Fibroblast of mammary gland (primary cell): ENCODE results near the gene KRTAP10-2.

ENCODE experiments used
- DNase-seq: peaks from one replicate; pipeline ENCODE4 v3.0.0-alpha.2; 2010; ENCODE audit warnings: low read depth
- H3K4me3 ChIP-seq: 2 replicates; pipeline ENCODE4 v1.5.1; 2011; ENCODE audit warnings: low read depth, mild to moderate bottlenecking, low read length, moderate library complexity; ENCODE audit not compliant: control insufficient read depth
- CTCF ChIP-seq: conservative IDR thresholded peaks from 2 replicates; pipeline ENCODE4 v1.5.1; 2011; ENCODE audit warnings: low read depth, low read length, inconsistent platforms; ENCODE audit not compliant: control insufficient read depth, insufficient read depth

KRTAP10-2 gene

GRCh38 chr21:44524414-44525371 is 26.6 kb downstream of the KRTAP10-2 start:
- no peak for DNase-seq
- H3K4me3 ChIP-seq, result no peak overlapping the region
- no peak for TF ChIP-seq CTCF

- TF ChIP-seq CTCF, result no peak
- DNase-seq, result no peak
- H3K4me3 ChIP-seq, result no peak overlapping the region
Measured at GRCh38 chr21:44523567-44524413, 27.5 kb downstream of the KRTAP10-2 start.

- H3K4me3 ChIP-seq, result no peak overlapping the region
- DNase-seq, result no peak
- TF ChIP-seq CTCF, result no peak
Measured at GRCh38 chr21:44522753-44523204, 28.5 kb downstream of the KRTAP10-2 start.

DNA sequence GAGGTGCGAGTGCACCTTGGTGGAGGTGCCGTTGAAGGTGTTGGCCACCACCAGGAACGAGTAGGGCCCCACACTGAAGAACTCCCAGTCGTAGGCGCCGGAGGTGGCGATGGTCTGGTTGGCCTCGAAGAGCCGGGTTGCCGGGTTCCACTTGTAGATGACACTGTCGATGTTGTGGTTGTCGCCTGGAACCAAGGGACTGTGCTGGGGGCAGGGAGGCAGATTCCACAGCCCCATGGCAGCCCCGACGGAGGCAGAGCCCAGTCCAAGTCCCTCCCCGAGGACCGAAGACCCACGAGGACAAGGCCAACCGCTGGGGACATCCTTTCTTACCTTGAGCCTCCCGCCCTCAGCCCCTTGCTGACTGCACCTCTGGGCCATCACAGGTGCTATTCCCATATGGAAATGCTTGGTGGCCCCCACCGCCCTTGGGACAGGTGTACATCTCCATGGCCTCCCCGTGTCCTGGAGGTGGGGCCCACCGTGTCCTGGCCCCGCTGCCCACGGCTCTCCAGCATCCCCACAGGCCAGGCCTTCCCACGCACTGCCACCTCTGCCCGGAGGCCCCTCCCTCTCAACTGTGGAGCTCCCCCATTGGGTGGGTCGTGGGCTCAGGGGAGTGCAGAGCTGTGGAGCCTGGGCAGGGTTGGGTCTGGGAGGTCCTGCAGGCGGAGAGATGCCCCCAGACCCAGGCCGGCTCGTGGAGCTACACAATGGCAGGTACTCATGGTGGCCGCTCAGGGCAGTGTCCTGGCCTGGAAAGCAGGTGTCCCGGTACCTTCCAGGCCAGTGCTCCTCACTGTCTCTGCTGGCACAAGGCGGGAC is 29.2 kb downstream of the KRTAP10-2 start:
- H3K4me3 ChIP-seq, result no peak overlapping the region
- TF ChIP-seq CTCF, result no peak
- no peak for DNase-seq

GRCh38 chr21:44521301-44521927 is 29.9 kb downstream of the KRTAP10-2 start:
- no peak overlapping the region for H3K4me3 ChIP-seq
- DNase-seq, result no peak
- no peak for TF ChIP-seq CTCF
